GM21619 (cell line): ENCODE data around the gene P2RX6.
A peak's percentile ranks its signal among the peaks of the same experiment; 100 is the strongest.
"Not testable (repeated sequence)": the region's sequence is repeated elsewhere in the genome, so short reads cannot be mapped to it uniquely, and the experiment has no call there.

Source experiments
- ATAC-seq: cut with Tn5 transposase; IDR thresholded peaks from one replicate; pipeline ENCODE4 v1.9.1; 2021; ENCODE audit not compliant: unreplicated experiment

P2RX6 gene

DNA sequence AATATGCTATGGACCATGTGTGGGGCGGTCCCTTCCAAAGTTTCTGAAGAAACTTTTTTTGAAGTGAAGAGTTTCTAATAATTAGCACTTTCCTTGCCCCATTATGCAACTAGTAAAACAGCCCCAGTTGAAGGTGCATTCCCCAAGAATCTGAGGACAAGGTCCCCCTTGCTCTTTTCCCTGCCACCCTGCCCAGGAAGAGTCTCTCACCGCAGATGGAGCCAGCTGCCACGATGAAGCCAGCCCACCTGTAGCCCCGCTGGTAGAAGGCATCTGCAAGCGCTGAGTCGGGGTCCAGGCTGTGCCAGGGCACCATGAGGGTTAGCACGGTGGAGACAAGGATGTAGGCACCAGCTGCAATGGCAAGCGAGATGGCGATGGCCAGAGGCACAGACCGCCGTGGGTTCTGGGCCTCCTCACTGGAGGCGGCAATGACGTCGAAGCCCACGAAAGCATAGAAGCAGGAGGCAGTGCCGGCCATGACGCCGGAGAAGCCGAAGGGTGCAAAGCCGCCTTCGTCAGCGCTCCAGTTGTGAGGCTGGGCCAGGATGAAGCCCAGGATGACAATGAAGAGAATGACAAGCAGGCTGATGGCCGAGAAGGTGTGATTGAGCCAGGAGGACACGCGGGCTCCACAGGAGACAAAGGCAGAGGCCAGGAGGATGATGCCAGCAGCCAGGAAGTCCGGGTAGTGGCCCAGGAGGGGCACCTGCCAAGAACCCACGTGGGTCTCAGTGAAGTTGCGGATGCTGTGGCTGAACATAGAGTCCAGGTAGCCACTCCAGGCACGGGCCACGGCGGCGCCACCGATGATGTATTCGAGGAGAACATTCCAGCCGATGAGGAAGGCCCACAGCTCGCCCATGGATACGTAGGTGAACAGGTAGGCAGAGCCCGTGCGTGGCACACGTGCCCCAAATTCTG, 15.9 kb downstream of the P2RX6 start:
- no peak for ATAC-seq

DNA sequence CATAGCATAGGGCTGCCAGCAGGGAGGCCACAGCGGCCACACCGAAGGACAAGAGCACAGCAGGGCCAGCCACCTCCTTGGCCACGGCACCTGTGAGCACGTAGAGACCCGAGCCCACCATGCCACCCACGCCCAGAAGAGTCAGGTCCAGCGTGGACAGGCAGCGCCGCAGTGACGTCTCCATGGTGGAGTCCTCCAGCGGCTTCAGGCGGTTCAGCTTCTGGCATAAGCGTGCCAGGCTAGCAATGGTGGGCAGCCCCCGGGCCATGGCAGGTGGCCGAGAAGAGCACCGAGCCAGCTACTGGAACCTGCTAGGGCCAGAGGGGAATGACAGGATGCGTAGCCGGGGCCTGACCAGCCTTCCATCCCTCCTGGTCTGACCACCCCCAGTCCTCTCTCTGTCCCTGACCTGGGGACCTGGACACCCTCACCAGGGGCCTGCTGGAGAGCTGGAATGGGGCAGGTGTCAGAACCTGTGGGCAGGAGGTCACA, 16.6 kb downstream of the P2RX6 start:
- ATAC-seq, result no peak

DNA sequence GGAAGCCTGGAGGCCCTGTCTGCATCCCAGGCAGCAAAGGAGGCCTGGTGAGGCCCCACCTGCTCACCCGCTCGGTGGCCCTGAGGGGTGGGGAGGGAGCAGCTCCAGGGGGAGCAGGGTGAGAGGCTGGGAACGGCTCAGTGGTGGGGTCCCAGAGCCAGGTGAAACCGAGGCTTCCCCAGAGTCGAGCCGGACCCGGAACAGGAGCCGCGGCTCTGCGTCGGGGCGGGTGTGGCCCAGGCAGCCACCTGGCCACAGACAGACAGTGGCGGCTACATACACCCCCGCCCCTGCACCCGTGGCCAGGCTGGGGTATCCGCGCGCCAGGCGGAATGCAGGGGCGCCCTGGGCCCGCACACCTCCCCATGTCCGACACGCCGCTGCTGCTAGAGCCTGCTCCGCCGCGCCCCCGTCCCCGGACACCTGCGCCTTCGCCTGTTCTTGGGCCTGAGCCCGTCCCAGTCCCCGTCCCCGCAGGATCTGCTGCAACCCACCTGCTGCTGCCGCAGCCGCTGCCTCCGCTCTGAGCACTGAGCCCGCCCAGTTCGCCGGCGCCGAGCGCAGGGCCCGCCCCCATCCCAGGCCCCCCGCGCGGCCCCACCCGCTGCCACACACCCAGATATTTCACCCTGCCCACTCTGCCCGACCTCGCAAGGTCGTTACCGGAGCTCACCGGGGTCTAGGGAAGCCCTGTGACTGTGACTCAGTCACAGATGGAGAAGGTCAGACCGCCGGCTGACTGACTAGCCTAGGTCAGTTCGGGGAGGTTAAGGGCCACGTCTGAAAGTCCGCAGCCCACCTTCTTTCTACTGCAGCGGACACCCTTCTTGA, 17.3 kb downstream of the P2RX6 start, which contains the start of gene SLC7A4:
TSS of gene SLC7A4 (minus strand) at position 525 of the 831 bp plus-strand sequence. CDS start 749 bp downstream, outside the sequence.
- ATAC-seq, result no peak

DNA sequence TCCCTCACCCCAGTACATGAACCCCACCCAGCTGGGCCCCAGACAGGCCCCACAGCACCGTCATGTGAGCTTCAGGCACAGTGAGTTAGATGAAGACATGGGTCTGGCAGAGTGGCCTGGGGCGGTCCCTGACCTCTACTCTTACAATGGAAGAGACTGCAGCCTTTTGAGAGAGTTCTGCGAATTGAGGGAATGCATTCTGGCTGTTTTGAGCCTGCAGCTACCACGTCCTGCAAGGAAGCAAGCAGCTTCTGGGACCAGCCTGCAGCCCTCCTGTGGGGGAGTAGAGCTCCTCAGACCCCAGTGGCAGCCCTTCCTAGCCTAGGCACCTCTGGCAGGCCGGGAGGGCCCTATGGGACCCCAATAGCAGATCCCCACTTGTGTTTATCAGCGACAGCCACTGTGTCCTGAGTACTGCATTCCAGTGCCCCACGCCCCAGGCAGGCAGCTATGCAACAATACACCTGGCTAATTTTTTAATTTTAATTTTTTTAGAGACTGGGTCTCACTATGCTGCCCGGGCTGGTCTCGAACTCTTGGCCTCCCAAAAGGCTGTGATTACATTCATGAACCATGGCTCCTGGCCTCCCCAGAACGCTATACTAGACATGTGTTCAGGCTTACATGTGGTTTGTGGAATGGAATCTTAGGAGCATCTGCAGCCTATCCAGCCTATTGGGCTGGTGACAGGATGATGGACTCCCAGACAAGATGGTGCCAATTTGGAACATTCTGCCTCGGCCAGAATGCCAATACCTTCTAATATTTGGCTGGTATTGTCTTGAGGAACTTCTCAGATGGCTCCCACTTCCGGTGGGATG, 18.1 kb downstream of the P2RX6 start:
- no peak for ATAC-seq

DNA sequence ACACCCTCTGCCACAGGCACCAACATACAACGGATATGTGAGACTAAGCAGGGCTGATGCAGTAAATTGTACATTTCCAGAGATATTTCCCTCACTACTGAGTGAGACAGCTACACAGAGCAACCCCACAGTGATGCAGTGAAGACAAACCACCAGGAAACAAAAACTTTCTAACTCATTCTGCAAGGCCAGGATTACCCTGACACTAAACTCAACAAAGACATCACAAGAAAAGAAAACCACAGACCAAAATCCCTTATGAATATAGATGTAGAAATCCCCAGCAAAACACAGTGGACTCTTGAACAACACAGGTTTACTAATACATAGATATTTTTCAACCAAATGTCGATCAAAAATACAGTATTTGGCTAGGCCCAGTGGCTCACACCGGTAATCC, 18.9 kb downstream of the P2RX6 start:
- no peak for ATAC-seq

DNA sequence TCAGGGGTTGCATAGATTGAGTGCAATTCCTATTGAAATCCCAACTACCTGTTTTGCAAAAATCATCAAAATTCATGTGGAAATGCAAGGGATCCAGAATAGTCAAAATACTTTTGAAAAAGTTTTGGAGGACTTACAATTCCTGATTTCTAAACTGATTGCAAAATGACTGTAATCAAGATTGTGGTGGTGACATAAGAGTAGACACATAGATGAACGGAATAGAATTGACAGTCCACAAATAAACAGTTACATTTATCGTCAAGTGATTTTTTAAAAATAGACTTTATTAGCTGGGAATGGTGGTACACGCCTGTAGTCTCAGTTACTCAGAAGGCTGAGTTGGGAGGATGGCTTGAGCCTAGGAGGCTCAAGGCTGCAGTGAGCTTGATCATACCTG, 20.0 kb downstream of the P2RX6 start:
- no peak for ATAC-seq

DNA sequence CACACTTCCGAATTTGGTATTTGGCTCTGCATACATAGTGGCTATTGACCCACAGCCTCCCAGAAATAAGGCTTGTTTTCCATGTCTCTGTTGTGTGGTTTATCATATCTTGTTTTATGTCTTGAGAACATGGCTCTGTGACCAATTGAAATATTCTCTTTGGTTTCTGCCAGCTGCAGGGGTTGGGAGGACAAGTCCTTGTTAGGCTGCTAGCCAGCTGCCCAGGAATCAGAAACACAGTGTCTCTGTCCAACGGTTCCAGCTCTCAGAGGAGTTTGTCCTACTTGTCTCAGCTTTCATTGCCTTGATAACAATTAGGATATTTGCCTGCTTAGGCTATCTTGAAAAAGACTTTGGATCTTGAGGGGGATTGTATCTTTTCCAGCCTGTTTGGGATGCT, 23.4 kb downstream of the P2RX6 start:
- ATAC-seq, result no peak

DNA sequence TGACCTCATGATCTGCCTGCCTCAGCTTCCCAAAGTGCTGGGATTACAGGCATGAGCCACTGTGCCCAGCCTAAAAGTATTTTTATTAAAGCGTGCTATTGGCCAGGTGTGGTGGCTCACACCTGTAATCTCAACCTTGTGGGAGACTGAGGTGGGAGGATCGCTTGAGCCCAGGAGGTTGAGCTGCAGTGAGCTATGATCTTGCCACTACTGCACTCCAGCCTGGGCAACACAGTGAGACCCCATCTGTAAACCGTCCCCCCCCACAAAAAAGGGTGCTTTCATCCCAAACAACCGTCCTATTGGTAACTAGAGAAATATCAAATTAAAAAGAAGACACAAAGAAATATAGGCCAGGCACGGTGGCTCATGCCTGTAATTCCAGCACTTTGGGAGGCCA, 24.2 kb downstream of the P2RX6 start:
- not testable (repeated sequence) for ATAC-seq

DNA sequence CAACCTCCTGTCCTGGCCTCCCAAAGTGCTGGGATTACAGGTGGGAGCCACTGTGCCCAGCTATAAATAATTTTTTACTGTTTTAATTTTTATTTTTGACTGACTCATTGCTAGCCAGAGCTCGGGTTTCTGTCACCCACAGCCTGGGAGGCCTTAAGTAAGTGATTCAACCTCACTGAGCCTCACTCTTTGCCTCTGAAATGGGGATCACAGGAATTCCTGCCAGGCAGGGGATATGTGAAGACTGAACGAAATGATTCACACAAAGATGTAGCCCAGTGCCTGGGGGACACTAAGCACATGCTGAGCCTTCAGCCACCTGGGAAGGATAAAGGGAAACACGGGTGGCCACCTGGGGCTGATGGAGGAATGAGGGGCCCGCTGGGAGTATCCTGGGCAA, 27.0 kb downstream of the P2RX6 start:
- ATAC-seq, result no peak

DNA sequence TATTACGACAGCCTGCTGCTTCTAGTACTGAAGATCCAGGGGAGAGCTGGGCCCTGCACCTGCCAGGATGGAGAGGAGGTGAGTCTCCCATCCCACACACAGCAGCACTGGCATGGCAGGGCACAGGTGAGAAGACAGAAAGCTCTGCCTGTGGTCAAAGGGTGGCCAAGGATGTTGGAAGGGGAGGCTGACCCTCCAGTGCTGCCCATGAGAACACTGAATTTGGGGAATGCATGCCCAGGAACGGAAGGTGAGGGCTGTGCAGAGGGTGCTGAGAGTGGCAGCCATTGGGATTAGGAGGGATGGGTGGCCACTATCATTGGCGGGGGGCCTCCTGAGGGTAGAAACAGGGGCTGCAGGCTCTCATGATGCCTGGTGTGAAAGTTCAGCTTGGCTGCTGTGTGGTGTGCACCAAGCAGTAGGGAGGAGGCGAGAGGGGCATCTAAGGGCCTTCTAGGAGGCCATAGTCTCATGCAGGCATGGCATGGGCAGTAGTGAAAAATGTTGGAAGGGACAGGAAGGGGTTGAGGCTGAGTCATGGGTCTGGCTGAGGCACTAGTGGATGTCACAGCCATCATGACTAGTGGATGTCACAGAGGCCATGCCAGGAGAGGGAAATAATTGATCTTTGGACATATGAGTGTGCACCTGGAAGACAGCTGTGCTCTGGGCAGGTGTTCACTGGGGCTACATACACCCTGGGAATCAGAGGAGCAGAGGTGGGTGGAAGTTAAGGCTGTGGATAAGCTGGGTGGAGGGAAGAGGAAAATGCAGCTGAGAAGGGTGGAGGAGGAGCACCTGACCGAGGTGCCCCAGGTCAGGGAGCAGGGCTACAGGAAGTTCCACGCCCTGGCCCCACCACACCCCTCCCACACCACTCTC, 28.3 kb downstream of the P2RX6 start:
- ATAC-seq, result no peak

DNA sequence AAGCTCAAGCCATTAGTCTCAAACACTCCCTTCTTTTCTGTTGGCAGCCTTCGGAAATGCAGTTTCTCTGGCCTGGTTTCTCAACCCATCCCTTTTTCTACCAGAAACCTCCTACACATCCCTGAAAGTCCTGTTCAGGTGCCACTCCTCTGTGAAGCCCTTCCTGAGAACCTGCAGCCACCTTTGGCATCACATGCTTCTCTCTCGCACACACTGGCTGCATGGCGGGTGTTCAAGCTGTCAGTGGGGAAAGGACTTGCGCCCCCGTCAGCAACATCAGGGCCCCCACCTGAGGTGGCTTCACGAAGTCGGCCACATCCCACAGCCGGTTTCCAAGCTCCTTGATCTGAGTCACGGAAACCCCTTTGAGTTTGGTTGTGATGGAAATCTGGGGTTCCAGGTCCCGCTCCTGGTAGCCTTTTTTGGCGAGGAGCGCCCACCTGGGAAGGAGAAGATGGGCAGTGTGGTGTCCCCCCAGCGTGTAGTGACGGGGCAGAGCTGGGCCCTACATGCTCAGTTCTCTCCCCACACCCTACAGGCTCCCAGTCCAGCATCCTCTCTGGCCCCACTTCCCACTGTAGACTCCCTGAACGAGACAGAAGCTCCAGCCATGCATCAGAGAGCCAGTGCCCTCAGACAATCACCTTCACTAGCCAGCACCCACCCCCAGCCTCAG, 29.0 kb downstream of the P2RX6 start:
- no peak for ATAC-seq

DNA sequence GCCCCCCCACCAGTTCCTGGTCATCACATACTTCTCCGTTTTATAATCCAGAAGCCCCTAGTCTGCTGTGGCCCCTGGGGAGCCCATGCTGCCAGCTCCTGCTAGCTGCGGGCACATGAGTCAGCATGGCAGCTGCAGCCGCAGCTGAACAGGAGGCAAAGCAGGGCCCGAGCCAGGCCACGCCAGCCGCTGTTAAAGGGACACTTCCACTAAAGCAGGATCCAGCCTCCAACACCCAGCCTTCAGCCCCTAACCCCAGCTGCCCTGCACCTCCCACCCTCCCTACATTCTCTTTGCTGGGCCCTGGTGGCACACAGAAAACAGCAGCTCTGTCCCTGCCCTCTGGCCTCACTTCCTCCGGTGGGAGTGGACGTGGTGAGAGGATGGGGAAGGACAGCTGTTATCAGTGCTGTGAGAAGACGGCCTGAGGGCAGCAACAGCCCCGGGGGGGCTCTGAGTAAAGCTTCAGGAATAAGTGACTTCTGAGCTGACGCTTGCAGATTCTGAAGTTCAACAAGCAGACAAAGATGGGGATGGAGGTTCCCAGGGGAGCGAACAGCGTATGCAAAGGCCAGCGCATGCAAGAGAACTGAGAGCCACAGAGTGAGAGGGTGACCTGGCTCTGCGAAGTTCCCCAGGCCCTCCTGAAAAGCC, 30.1 kb downstream of the P2RX6 start:
- ATAC-seq, result no peak

DNA sequence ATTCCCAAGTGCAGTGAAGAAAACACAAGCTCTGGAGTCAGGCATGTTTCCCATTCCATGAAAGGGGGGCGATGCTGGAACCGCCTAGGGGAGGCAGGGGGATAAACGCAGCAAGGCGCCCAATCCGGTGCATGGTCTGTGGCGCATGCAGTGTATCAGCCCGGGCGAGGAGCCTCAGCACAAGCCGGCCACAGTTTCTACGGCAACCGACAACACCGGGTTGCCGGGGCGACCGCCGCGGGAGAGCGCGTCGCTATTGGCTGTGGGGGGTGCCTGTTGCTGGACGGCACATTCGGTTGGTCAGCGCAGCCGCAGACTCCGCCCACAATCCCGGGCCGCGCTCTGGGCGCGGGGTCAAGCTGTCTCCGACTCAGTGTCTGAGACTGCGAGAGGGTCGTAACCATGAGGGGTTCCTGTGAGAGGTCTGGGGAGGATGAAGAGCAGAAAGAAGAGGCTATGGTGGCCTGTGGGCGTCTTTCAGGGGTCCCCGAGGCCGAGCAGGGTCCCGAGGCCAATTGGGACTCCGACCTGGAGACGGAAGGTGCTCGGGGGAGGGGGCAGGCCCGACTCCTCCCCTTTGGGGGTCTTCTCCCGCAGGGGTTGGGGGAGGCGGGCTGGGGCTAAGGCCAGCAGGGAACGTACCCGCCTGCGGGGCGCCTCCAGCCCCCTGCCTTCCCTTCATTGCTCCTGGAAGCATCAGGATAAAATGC, 30.8 kb downstream of the P2RX6 start, which contains the start of gene LRRC74B:
TSS of gene LRRC74B (plus strand) at position 362 of the 710 bp plus-strand sequence. CDS start at position 403, 41 bp downstream.
- ATAC-seq, result peak; percentile 93

DNA sequence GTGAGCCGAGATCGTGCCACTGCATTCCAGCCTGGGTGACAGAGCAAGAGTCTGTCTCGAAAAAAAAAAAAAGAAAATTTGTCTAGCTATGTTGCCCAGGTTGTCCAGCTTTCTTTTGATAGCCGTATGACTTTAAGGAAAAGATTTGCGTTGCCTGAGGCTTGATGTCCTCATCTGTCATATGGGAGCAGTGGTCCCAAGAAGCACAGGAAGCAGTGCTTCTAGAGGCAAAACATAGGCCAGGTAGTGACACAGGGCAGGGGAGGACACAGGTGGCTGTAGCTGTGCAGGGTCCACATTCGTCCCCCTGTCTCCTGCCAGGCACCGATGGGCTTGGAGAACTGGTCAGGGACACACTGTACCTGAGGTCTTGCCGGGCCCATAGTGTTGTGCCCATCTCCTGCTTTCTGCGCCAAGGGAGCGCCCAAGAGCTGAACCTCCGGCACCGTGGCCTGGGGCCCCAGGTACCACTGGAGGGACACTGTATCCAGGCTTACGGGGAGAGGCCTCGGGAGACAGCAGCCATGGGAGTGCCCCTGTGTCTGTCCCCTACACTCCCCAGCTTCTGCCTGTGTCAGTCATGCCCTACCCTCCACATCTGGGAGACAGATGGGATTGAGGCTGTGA, 32.2 kb downstream of the P2RX6 start:
- no peak for ATAC-seq

DNA sequence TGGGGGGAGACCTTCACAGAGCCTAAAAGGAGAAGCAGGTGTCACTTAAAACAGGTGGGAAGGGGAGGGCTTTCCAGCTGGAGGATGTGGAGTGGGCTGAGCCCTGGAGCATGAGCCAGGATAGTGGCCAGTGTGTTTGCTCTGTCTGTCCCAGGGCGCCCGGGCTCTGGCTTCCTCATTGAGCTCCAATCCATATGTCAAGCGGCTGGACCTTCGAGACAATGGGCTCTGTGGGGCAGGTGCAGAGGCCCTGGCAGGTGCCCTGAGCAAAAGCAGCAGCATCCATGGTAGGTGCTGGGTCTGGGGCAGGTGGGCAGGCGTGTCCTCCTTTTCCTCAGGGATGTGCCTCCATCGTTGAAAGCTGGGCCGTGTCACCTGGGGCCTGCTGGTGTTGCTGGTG, 32.8 kb downstream of the P2RX6 start:
- ATAC-seq, result no peak

DNA sequence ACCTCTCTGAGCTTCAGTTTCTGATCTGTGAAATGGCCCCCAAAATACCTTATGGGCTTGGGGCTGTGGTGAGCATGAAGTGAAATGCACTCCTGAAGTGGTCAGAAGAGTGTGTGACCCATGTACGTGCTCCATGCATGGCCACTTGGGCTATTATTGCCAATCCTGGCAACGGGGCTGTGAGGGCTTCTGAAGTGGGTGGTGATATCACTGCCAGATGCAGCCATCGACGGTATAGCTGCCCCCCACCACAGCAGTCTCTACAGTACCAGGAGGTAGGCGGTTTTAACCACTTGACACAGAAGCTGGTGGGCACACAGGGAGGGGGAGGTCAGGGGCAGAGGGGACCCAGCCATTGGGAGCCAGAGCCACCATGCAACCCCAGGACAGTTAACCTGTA, 33.5 kb downstream of the P2RX6 start:
- ATAC-seq, result not testable (repeated sequence)

DNA sequence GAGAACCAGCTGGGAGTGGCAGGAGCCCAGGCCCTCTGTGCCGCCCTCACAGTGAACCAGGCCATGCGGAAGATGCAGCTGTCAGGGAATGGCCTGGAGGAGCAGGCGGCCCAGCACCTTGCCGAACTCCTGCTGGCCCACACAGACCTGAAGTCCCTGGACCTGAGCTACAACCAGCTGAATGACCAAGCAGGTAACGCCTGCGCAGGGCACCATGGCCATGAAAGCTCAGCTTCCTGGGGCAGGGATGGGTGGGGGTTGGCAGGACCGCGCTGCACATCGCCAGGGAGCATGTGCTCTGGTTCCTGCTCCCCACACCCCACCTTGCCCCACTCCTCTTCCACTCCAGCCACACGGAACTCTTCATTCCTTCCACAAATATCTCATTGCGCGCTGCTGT, 34.0 kb downstream of the P2RX6 start:
- ATAC-seq, result not testable (repeated sequence)
